Measurements from ENCODE around the gene DLK1.
A peak's percentile ranks its signal among the peaks of the same experiment; 100 is the strongest.

Gene DLK1

GRCh38 chr14:100772607-100773165 lies 46.0 kb downstream of the DLK1 start:
- no peak overlapping the region for H3K4me2 ChIP-seq (ENCODE audit: low read length, poor library complexity, severe bottlenecking)
- H2BK12ac ChIP-seq (ENCODE audit: low read length in 2 of 2): peak overlapping the region in 1 of 2 experiments; percentile 47
- H2BK5ac ChIP-seq (ENCODE audit: low read depth, low read length, poor library complexity, severe bottlenecking): no peak overlapping the region
- H3K27ac ChIP-seq (ENCODE audit: low read length, poor library complexity, severe bottlenecking): no peak overlapping the region
- H3K14ac ChIP-seq (ENCODE audit: low read length in 2 of 2): peak overlapping the region in 1 of 2 experiments; percentile 92
- peak overlapping the region; percentile 79 for H4K91ac ChIP-seq (ENCODE audit: low read length)
- H3K9me3 ChIP-seq (ENCODE audit: control insufficient read depth, low read length): peaks cover 8% of the 10 kb centered on the region
- no peak overlapping the region for H2AFZ ChIP-seq (ENCODE audit: low read depth, low read length)
- peak overlapping the region in 1 of 2 experiments; percentile 5 for H3K23ac ChIP-seq (ENCODE audit: low read length in 2 of 2)
- peak overlapping the region in 1 of 2 experiments; percentile 68 for H3K4ac ChIP-seq (ENCODE audit: low read depth in 1 of 2, low read length in 2 of 2)
- H3K4me1 ChIP-seq (ENCODE audit: control insufficient read depth, insufficient read depth, low read depth, low read length): peaks cover 4% of the 10 kb centered on the region
- H3K4me3 ChIP-seq (ENCODE audit: insufficient read depth in 1 of 2, low read depth in 1 of 2, low read length in 2 of 2): peak overlapping the region in 1 of 2 experiments; percentile 15
- H3K27me3 ChIP-seq (ENCODE audit: control insufficient read depth in 1 of 2, insufficient read depth in 1 of 2, low read length in 2 of 2): peaks cover 31 to 91% of the 10 kb centered on the region in 2 experiments
- H3K79me1 ChIP-seq (replicated peaks; ENCODE audit: low read length, poor library complexity, severe bottlenecking): no peaks in the 10 kb centered on the region
- no peaks in the 10 kb centered on the region for H3K36me3 ChIP-seq (ENCODE audit: control insufficient read depth in 1 of 2, insufficient read depth in 2 of 2, low read depth in 1 of 2, low read length in 2 of 2)
- 97% methylated on average over 5 of the region's 9 CpGs for WGBS
- H2BK120ac ChIP-seq (ENCODE audit: low read depth, low read length): peak overlapping the region; percentile 77
- DNase-seq: no peak
- H2BK15ac ChIP-seq (ENCODE audit: low read depth, poor library complexity, severe bottlenecking): peak overlapping the region; percentile 45
- peak overlapping the region; percentile 36 for H4K8ac ChIP-seq (ENCODE audit: low read length)
- no peak overlapping the region for H2AK5ac ChIP-seq (ENCODE audit: low read length, severe bottlenecking)
- no peak overlapping the region for H3K9ac ChIP-seq (ENCODE audit: low read length)
- H3K18ac ChIP-seq (ENCODE audit: low read depth in 1 of 2, low read length in 2 of 2): peak overlapping the region; percentile 2 to 85

DNA sequence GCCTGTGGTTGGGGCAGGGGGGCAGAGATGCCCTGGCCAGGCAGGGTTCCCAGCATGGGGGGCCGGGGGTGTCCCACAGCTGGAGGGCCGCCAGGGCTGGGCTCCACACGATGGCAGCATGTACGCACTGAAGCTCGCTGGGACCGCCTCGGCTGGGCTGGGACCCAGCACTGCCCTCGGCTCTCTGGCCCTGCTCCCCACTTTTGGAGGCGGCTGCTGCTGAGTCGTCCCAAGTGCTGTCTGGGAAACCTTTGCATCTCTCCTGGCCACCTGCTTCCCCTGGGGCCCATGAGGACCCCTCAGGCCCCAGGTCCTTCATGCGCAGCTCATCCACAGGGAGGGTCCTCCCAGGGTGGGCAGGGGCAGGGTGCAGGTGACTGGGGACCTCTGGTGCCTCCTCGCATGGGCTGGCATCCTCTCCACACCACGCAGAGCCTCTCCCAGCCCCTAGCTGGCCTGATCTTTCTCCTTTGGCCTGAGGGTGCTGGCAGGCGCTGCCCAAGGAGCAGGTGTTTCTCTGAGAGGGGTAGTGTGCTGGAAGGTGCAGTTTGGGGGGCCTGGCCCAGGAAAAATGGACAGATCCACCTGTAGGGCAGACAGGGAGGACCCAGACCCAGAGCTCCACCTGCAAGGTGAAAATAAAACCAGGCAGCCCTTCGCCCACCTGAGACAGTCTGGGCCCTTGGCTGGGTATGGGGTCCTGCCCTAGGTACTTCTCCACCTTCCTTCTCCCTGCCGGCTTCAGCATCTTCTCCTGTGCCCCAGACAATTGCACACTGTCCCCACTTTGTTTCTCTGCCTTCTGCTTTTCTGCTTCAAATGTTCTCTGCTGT lies 46.9 kb downstream of the DLK1 start:
- Histone ChIP-seq H3K27ac (ENCODE audit: low read length, poor library complexity, severe bottlenecking) (no peak overlapping the region), H4K8ac (ENCODE audit: low read length) (peak overlapping the region; percentile 4), H4K91ac (ENCODE audit: low read length) (peak overlapping the region; percentile 87), H3K14ac (ENCODE audit: low read length in 2 of 2) (peak overlapping the region in 1 of 2 experiments; percentile 68), H3K4ac (ENCODE audit: low read depth in 1 of 2, low read length in 2 of 2) (peak overlapping the region in 1 of 2 experiments; percentile 80), H2BK120ac (ENCODE audit: low read depth, low read length) (peak overlapping the region; percentile 71), H2BK12ac (ENCODE audit: low read length in 2 of 2) (peak overlapping the region; percentile 47 to 80), H3K9ac (ENCODE audit: low read length) (no peak overlapping the region), H3K23ac (ENCODE audit: low read length in 2 of 2) (no peak overlapping the region), H3K36me3 (ENCODE audit: control insufficient read depth in 1 of 2, insufficient read depth in 2 of 2, low read depth in 1 of 2, low read length in 2 of 2) (no peaks in the 10 kb centered on the region), H3K9me3 (ENCODE audit: control insufficient read depth, low read length) (peaks cover 8% of the 10 kb centered on the region), H3K18ac (ENCODE audit: low read depth in 1 of 2, low read length in 2 of 2) (peak overlapping the region; percentile 37 to 85), H3K4me3 (ENCODE audit: insufficient read depth in 1 of 2, low read depth in 1 of 2, low read length in 2 of 2) (no peak overlapping the region), H3K4me2 (ENCODE audit: low read length, poor library complexity, severe bottlenecking) (no peak overlapping the region), H3K4me1 (ENCODE audit: control insufficient read depth, insufficient read depth, low read depth, low read length) (peaks cover 4% of the 10 kb centered on the region), H2AK5ac (ENCODE audit: low read length, severe bottlenecking) (no peak overlapping the region), H2BK5ac (ENCODE audit: low read depth, low read length, poor library complexity, severe bottlenecking) (no peak overlapping the region), H3K27me3 (ENCODE audit: control insufficient read depth in 1 of 2, insufficient read depth in 1 of 2, low read length in 2 of 2) (peaks cover 24 to 91% of the 10 kb centered on the region in 2 experiments), H2BK15ac (ENCODE audit: low read depth, poor library complexity, severe bottlenecking) (peak overlapping the region; percentile 86), H2AFZ (ENCODE audit: low read depth, low read length) (no peak overlapping the region), H3K79me1 (replicated peaks; ENCODE audit: low read length, poor library complexity, severe bottlenecking) (no peaks in the 10 kb centered on the region)
- DNase-seq: no peak
- WGBS: 94% methylated on average over 15 of the region's 16 CpGs

DNA sequence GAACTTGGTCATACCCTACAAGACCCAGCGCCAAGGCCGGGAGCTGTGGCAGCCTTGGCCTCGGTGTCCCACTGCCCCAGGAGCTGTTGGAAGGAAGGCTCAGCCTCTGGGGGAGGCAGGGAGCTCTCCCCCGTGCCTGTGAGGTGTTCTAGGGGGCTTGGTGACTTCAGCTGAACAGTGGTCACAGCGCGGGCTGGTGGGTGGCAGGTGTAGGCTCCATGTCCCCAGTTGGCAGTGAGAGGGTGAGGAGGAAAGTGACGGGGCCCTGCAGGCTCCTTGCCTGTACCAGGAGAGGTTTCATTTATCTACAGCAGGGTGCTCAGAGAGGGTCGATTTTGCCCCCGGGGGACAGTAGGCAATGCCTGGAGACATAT lies 47.5 kb downstream of the DLK1 start:
- H4K91ac ChIP-seq (ENCODE audit: low read length): peak overlapping the region; percentile 87
- H3K79me1 ChIP-seq (replicated peaks; ENCODE audit: low read length, poor library complexity, severe bottlenecking): no peaks in the 10 kb centered on the region
- no peak overlapping the region for H3K27ac ChIP-seq (ENCODE audit: low read length, poor library complexity, severe bottlenecking)
- no peak overlapping the region for H3K9ac ChIP-seq (ENCODE audit: low read length)
- H2BK5ac ChIP-seq (ENCODE audit: low read depth, low read length, poor library complexity, severe bottlenecking): no peak overlapping the region
- peaks cover 8% of the 10 kb centered on the region for H3K9me3 ChIP-seq (ENCODE audit: control insufficient read depth, low read length)
- peak overlapping the region in 1 of 2 experiments; percentile 80 for H3K4ac ChIP-seq (ENCODE audit: low read depth in 1 of 2, low read length in 2 of 2)
- no peak overlapping the region for H3K4me3 ChIP-seq (ENCODE audit: insufficient read depth in 1 of 2, low read depth in 1 of 2, low read length in 2 of 2)
- DNase-seq: no peak
- H3K27me3 ChIP-seq (ENCODE audit: control insufficient read depth in 1 of 2, insufficient read depth in 1 of 2, low read length in 2 of 2): peaks cover 24 to 91% of the 10 kb centered on the region in 2 experiments
- H3K36me3 ChIP-seq (ENCODE audit: control insufficient read depth in 1 of 2, insufficient read depth in 2 of 2, low read depth in 1 of 2, low read length in 2 of 2): no peaks in the 10 kb centered on the region
- H3K14ac ChIP-seq (ENCODE audit: low read length in 2 of 2): peak overlapping the region in 1 of 2 experiments; percentile 14
- H2AFZ ChIP-seq (ENCODE audit: low read depth, low read length): no peak overlapping the region
- H2BK15ac ChIP-seq (ENCODE audit: low read depth, poor library complexity, severe bottlenecking): peak overlapping the region; percentile 70
- WGBS: 91% methylated on average over 7 of the region's 9 CpGs
- H2BK120ac ChIP-seq (ENCODE audit: low read depth, low read length): peak overlapping the region; percentile 71
- no peak overlapping the region for H3K4me2 ChIP-seq (ENCODE audit: low read length, poor library complexity, severe bottlenecking)
- peaks cover 4% of the 10 kb centered on the region for H3K4me1 ChIP-seq (ENCODE audit: control insufficient read depth, insufficient read depth, low read depth, low read length)
- no peak overlapping the region for H3K23ac ChIP-seq (ENCODE audit: low read length in 2 of 2)
- no peak overlapping the region for H2AK5ac ChIP-seq (ENCODE audit: low read length, severe bottlenecking)
- H3K18ac ChIP-seq (ENCODE audit: low read depth in 1 of 2, low read length in 2 of 2): peak overlapping the region; percentile 37 to 44
- H4K8ac ChIP-seq (ENCODE audit: low read length): peak overlapping the region; percentile 4
- peak overlapping the region; percentile 47 to 80 for H2BK12ac ChIP-seq (ENCODE audit: low read length in 2 of 2)

GRCh38 chr14:100775351-100775830 lies 48.7 kb downstream of the DLK1 start:
- Histone ChIP-seq H3K36me3 (ENCODE audit: control insufficient read depth in 1 of 2, insufficient read depth in 2 of 2, low read depth in 1 of 2, low read length in 2 of 2) (no peaks in the 10 kb centered on the region), H3K9ac (ENCODE audit: low read length) (no peak overlapping the region), H3K18ac (ENCODE audit: low read depth in 1 of 2, low read length in 2 of 2) (peak overlapping the region; percentile 95 to 97), H3K14ac (ENCODE audit: low read length in 2 of 2) (peak overlapping the region in 1 of 2 experiments; percentile 49), H3K79me1 (replicated peaks; ENCODE audit: low read length, poor library complexity, severe bottlenecking) (no peaks in the 10 kb centered on the region), H2AK5ac (ENCODE audit: low read length, severe bottlenecking) (no peak overlapping the region), H3K9me3 (ENCODE audit: control insufficient read depth, low read length) (peaks cover 8% of the 10 kb centered on the region), H3K4ac (ENCODE audit: low read depth in 1 of 2, low read length in 2 of 2) (peak overlapping the region; percentile 75 to 87), H2AFZ (ENCODE audit: low read depth, low read length) (no peak overlapping the region), H3K4me2 (ENCODE audit: low read length, poor library complexity, severe bottlenecking) (no peak overlapping the region), H3K4me1 (ENCODE audit: control insufficient read depth, insufficient read depth, low read depth, low read length) (peaks cover 4% of the 10 kb centered on the region), H3K23ac (ENCODE audit: low read length in 2 of 2) (peak overlapping the region in 1 of 2 experiments; percentile 87), H2BK120ac (ENCODE audit: low read depth, low read length) (peak overlapping the region; percentile 92), H2BK15ac (ENCODE audit: low read depth, poor library complexity, severe bottlenecking) (peak overlapping the region; percentile 89), H3K4me3 (ENCODE audit: insufficient read depth in 1 of 2, low read depth in 1 of 2, low read length in 2 of 2) (no peak overlapping the region), H3K27ac (ENCODE audit: low read length, poor library complexity, severe bottlenecking) (no peak overlapping the region), H3K27me3 (ENCODE audit: control insufficient read depth in 1 of 2, insufficient read depth in 1 of 2, low read length in 2 of 2) (peaks cover 18 to 91% of the 10 kb centered on the region in 2 experiments), H4K8ac (ENCODE audit: low read length) (peak overlapping the region; percentile 99), H4K91ac (ENCODE audit: low read length) (peak overlapping the region; percentile 98), H2BK5ac (ENCODE audit: low read depth, low read length, poor library complexity, severe bottlenecking) (no peak overlapping the region), H2BK12ac (ENCODE audit: low read length in 2 of 2) (peak overlapping the region; percentile 84 to 99)
- peak; percentile 10 for DNase-seq
- 88% methylated on average over 8 of the region's 8 CpGs for WGBS

Data from mesenchymal stem cell (in vitro differentiated cells and primary cell).